GM12874 (cell line): ENCODE measurements around the gene SSNA1.

ENCODE experiments used
- TF ChIP-seq, protein P1 (sequence below): IDR thresholded peaks from 2 replicates; pipeline ENCODE4 v1.5.1; 2011; ENCODE audit warnings: low read depth, mild to moderate bottlenecking, control low read depth, low read length, moderate library complexity; ENCODE audit not compliant: insufficient read depth

SSNA1 gene

DNA sequence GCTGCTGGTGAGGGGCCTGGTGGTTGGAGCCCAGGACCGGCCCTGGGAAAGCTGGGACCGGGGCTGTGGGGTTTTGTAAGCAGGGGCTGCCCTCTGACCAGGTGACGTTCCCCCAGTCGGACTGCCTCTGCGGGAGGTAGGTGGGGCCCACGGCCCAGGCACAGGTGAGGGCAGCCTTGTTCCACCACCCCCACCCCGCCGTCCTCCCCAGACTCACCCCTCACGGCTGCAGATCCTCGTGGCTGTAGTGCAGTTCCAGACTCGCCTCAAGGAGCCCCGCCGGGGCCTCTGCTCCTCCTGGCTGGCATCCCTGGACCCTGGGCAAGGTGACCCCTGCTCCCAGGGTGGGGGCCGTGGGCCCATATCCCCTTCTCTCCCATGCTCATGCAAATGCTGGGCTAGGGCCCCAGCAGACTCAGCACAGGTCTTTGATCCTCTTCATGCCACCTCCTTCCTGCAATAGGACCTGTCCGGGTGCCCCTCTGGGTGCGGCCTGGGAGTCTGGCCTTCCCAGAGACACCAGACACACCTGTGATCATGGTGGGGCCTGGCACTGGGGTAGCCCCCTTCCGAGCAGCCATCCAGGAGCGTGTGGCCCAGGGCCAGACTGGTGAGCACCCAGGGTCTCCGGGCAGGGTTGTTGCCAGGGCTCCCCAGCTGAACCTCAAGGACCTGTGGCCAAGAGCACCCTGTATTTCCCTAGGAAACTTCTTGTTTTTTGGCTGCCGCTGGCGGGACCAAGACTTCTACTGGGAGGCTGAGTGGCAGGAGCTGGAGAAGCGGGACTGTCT, 26.9 kb downstream of the SSNA1 start:
- TF ChIP-seq, protein P1, sequence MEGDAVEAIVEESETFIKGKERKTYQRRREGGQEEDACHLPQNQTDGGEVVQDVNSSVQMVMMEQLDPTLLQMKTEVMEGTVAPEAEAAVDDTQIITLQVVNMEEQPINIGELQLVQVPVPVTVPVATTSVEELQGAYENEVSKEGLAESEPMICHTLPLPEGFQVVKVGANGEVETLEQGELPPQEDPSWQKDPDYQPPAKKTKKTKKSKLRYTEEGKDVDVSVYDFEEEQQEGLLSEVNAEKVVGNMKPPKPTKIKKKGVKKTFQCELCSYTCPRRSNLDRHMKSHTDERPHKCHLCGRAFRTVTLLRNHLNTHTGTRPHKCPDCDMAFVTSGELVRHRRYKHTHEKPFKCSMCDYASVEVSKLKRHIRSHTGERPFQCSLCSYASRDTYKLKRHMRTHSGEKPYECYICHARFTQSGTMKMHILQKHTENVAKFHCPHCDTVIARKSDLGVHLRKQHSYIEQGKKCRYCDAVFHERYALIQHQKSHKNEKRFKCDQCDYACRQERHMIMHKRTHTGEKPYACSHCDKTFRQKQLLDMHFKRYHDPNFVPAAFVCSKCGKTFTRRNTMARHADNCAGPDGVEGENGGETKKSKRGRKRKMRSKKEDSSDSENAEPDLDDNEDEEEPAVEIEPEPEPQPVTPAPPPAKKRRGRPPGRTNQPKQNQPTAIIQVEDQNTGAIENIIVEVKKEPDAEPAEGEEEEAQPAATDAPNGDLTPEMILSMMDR, result no peak

DNA sequence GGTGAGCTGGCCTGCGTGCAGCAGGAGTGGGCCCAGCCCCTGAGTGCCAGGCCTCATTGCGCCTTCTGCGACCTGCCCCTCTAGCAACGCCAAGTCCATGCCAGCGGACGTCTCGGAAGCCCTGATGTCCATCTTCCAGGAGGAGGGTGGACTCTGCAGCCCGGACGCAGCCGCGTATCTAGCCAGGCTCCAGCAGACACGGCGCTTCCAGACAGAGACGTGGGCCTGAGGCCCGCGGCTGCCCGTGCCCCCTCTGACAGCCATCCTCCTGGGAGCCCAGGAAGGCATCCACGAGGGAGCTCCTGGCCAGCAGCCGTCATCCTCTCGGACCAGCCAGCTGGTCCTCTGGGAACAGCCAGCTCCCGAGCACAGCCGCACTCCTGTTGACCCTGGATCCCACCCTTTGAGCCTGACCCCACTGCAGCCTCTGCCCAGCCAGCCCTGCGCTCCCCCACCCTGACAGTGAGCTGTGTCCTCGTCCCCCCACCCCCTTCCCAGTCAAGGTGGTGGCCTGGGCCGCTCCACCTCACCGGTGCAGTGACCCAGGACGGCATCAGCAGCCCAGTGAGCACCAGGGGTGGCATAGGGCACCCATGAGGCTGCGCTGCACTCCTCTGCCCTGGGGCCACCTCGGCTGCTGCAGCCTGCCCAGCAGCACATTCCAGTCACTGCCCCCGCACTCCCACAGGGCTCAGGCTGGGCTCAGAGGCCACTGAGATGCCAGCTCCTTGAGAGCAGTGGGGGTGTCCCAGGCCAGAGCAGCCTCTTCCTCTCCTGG, 27.9 kb downstream of the SSNA1 start:
- TF ChIP-seq, protein P1, result no peak

DNA sequence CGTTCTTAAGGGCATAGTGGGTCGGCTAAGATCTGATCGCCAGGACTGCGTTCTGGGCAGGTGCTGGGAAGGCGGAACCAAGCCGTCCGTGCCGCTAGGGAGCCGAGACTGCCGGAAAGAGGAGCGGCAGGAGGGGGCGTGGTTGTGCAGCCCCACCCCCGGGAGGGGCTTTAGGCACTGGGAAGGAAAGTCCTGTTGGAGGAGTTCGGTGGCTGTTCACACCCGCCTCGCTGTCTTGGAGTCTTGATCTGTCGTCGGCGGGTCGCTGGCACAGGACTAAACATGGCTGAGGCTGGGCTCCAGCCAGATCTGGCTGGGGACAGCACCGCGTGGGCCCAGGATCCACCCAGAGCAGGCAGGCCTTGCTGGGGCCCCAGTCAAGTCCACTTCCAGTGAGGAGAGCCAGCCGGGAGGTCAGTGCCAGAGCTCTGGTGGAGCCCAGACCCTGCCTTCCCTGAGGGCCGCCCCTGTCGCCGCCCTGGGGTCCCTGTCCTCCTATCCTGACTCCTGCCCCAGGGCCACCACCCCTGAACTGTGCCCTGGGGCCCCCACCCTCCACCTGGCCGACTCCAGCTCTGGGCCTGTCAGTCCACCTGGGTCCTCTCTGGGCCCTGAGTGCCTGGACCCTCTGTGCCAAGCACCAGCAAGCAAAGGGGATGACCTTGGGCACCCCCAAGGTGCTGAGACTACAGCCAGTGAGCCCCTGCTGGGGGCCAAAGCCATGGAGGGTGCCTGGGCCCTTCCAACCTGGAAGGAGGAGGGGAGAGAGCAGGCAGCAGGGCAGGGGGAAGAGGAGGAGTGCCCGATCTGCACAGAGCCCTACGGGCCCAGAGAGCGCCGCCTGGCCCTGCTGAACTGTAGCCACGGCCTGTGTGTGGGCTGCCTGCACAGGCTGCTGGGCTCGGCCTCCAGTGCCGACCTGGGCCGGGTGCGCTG, 29.1 kb downstream of the SSNA1 start:
- TF ChIP-seq, protein P1, result no peak

- TF ChIP-seq, protein P1, result no peak
Observed at GRCh38 chr9:137218212-137218753, 29.8 kb downstream of the SSNA1 start.

DNA sequence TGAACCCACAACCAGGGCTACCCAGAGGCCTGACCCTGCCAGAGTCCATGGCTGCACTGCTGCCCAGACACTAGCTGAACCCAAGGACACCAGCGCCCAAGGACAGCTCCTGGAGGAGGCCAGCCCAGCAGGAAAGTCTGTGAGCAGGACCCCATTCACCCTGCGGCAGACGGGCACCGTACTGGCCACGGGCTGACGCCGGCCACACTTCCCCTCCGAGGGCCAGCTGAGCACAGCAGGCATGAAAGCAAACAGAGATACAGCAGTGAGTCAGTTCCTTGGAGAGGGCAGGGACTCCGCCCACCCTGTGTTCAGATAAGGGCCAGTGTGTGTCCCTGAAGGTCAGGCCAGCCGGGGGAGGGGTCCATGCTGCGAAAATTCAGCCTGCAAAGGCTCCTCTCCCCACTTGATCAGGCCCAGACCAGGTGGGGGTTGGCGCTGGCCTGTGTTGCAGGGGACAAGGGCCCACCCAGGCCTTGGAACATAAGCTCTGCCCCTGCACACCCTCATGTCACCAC, 30.3 kb downstream of the SSNA1 start:
- TF ChIP-seq, protein P1, result no peak

DNA sequence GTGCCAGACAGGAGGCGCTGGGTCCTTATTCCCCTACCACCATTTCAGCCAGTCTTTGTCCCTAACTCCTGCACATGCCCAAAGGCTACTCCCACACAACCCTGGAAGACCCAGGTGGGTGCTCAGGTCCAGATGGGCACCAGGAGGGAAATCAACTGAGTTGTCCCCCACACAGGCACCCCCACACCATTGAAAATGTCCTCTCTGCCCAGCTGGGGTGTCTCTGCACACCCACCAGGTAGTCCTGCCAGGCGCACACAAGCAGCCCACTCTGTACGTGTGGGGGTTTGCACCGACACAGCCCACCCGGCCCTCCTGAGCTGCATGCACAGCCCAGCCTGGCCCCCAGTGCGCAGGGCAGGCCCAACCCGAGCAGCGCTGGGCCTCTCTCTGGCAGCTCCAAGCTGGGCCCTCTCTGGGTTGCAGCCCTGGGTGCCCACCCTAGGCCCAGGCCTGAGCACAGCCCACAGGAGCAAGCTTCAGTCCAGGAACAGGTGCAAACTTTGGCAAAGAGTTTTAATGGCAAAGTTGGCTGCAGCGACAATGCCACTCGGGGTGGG, 31.4 kb downstream of the SSNA1 start:
- TF ChIP-seq, protein P1, result no peak
